Measurements from ENCODE around the gene POLN. TPM values are rescaled to one million over a fixed set of nuclear protein-coding genes. Genes with fewer than 3 reads are reported as not detected.
"Not testable (repeated sequence)": the region's sequence is repeated elsewhere in the genome, so short reads cannot be mapped to it uniquely, and the experiment has no call there.

Gene POLN
- total RNA-seq, 2 donors from 2014 or later = 2.0 to 3.5 TPM

DNA sequence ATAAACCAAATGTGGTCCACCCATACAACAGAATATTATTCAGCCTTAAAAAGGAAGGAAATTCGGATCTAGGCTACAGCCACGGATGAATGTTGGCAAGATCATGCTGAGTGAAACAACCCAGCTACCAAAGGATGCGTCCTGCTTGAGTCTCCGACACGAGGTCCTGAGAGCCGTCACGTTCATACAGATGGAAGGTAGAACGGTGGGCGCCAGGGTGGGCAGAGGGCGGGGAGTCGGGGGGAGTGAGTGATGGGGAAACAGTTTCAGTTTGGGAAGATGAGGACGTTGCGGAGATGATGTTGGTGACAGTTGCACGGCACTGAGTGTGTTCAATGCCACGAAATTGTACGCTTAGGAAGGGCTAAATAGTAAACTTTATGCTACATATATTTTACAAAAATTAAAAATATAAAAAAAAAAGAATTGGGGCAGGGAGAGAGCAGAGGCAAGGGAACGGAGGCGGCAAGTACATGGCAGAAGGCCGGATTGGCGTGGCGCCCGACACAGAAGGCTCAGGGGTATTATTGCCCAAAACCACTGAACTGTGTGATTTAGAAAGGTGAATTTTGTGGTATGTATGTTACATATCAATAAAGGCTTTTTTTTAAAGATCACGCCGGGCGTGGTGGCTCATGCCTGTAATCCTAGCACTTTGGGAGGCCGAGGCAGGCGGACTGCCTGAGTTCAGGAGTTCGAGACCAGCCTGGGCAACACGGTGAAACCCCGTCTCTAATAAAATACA is 34.8 kb upstream of the POLN start:
- no peak for DNase-seq (ENCODE audit: low spot score)
- intact Hi-C loops (cut with DNase I) = no loop called here

GRCh38 chr4:2275546-2276251 is 33.8 kb upstream of the POLN start:
- intact Hi-C loops (cut with DNase I) = no loop called here
- DNase-seq (ENCODE audit: low spot score) = no peak

DNA sequence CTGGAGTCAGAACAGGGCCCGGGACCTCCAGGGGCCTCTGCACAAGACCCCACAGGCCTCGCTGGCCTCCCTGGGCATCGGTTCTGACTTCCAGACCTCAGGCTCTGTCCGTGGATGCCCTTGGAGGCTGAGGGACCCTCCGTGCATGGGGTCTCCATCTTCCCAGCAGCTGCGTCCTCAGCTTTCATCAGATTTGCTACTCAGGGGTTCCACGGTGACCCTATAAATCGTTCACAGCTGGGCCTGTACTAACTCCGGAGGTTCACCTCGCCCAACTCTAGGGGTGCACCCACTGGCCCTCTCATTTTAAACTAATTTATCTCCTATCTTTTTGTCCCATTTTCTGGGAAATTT is 33.1 kb upstream of the POLN start:
- intact Hi-C loops (cut with DNase I); DNase-seq (ENCODE audit: low spot score): not testable (repeated sequence)

DNA sequence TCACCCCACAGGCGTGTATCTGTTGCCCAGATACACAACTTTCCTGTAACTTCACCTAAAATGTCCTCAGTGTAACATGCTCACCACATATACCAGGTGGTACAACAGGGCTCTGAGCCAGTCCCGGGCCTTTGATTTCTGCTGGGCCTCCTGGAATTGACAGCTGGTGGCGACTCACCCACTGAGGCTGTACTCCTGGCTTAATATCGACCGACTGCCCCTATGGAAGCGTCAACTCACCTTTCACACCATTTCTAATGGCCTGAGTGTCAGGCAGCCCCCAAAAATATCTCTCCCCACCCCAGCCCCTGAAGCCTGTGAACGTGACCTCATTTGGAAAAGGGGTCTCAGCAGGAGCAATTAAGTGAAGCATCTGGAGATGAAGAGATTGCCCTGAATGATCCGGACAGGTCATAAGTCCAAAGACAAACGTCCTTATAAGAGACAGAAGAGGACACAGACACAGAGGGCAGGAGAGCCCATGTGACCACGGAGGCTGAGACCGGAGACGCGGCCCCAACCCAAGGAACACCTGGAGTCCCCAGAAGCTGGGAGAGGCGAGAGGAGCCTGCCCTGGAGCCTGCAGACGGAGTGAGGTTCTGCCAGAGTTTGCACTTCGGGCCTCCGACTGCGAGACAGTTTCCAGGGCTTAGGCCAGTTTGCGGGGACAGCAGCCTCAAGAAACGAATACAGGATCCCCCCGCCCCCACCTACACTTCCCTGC is 32.6 kb upstream of the POLN start:
- no peak for DNase-seq (ENCODE audit: low spot score)
- intact Hi-C loops (cut with DNase I) = no loop called here

GRCh38 chr4:2273657-2274319 is 31.9 kb upstream of the POLN start:
- intact Hi-C loops (cut with DNase I) = no loop called here
- DNase-seq (ENCODE audit: low spot score) = no peak

DNA sequence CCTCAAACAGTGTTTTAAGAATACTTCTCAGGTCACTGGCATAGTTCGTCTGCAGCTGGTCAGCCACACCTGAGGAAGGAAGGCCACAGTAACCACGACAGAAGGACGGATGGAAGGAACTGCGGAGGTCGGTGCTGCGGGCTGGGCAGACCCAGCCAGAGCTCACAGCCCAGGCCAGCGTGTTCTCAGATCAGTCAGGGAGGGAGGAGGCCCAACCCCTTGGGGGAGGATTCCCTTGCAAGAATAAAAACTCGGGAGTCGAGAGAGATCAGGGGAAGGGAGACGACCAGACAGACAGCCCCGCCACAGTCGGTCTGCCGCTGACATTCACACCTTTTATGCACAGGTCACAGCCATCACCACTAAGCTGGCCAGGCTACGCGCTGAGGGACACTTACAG is 31.3 kb upstream of the POLN start:
- DNase-seq (ENCODE audit: low spot score) = no peak
- intact Hi-C loops (cut with DNase I) = no loop called here

DNA sequence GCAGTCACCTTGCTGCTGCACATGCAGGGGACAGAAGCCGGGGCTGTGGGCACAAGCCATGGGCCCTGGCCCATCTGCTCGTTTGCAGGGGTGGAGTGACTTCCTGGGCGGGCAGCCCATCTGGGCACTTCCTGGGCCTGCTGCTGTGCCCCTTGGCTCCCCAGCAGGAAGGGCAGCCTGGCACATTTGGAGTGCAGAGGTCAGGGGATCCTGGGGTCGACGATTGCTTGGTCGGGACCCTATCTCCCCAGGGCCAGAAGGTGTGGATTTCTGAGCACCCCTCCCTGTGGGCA is 30.9 kb upstream of the POLN start:
- no peak for DNase-seq (ENCODE audit: low spot score)
- intact Hi-C loops (cut with DNase I) = no loop called here

GRCh38 chr4:2272026-2272827 is 30.3 kb upstream of the POLN start:
- intact Hi-C loops (cut with DNase I) = no loop called here
- no peak for DNase-seq (ENCODE audit: low spot score)

GRCh38 chr4:2271279-2272025 is 29.5 kb upstream of the POLN start:
- DNase-seq (ENCODE audit: low spot score) = no peak
- intact Hi-C loops (cut with DNase I) = no loop called here

GRCh38 chr4:2270341-2271165 is 28.6 kb upstream of the POLN start:
- intact Hi-C loops (cut with DNase I) = no loop called here
- no peak for DNase-seq (ENCODE audit: low spot score)

DNA sequence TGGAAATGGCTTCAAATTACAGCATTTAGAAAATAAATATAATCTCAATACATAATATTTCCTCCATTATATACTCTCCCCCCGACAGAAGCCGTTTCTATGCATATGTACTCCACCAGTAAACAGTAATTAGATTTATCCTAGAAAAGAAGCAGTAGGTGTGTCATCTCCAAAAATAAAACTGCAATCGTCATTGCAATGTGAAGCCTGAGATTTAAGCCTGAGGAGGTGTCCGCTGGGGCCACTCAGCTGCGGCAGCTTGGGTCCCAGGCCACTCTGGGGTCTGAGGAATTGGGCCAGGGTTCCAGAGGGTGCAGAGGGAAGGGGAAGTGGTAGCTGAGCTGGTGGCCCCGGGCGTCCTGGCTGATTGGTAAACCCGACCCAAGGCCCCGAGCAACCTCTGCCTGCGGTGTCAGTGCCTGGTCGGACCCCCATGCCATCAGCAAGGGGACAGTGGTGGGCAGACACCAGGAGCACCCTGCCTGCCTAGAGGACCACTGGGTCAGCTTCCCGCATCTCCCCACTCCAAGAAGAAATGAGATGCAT is 27.8 kb upstream of the POLN start:
- intact Hi-C loops (cut with DNase I) = loop anchor here in 1 of 2 donors (10.0 kb wide), 1 partner anchor 145 kb away; the partner anchor contains the start of genes CFAP99 and ZFYVE28
- no peak for DNase-seq (ENCODE audit: low spot score)

DNA sequence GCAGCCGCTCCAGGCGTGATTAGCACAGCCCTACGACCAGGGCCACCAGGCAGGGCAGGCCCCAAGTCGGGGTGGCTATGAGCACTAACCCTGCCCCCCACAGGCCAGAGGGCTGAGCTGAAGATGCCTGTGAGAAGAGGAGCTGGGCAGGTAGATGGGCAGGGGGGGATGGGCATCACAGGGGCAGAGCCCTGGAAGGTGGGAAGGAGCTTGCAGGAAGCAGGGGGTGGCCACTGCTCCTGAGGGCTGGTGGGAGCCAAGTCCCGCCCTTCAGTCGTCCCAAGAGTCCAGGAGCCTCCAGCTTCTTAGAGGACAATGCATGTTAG is 27.2 kb upstream of the POLN start:
- no peak for DNase-seq (ENCODE audit: low spot score)
- intact Hi-C loops (cut with DNase I) = loop anchor here in 1 of 2 donors (10.0 kb wide), 1 partner anchor 146 kb away; the partner anchor contains the start of genes CFAP99 and ZFYVE28

GRCh38 chr4:2268357-2269205 is 26.7 kb upstream of the POLN start:
- intact Hi-C loops (cut with DNase I) = loop anchor here in 1 of 2 donors (10.0 kb wide), 1 partner anchor 146 kb away; the partner anchor contains the start of genes CFAP99 and ZFYVE28
- DNase-seq (ENCODE audit: low spot score) = no peak

DNA sequence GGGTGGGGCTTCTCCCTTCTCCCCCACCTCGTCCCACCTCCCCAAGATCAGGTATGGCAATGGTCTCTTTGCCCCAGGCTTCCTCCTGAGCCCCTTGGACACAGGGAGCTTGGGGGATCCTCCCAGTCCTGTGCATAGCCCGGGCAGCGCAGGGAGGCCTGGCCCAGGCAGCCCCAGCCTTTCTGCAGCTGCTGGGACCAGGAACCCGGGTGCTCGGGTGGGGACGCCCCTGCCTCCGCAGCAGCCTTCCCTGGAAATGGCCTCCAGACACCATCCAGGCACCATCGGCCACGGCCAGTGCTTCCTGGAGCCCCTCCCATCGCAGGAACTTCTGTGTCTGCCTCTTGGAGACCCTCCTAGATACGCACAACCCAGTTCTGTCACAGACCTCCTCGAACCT is 25.9 kb upstream of the POLN start:
- intact Hi-C loops (cut with DNase I) = loop anchor here (2.0 to 10.0 kb wide), 2 partner anchors 39 to 147 kb away; partner anchors contain the start of genes CFAP99 (in 1 of the 2) and ZFYVE28 (in 1 of the 2)
- no peak for DNase-seq (ENCODE audit: low spot score)

- intact Hi-C loops (cut with DNase I) = loop anchor here (2.0 to 10.0 kb wide), 2 partner anchors 39 to 147 kb away; partner anchors contain the start of genes CFAP99 (in 1 of the 2) and ZFYVE28 (in 1 of the 2)
- no peak for DNase-seq (ENCODE audit: low spot score)
Observed at GRCh38 chr4:2267320-2267811, 25.4 kb upstream of the POLN start.

DNA sequence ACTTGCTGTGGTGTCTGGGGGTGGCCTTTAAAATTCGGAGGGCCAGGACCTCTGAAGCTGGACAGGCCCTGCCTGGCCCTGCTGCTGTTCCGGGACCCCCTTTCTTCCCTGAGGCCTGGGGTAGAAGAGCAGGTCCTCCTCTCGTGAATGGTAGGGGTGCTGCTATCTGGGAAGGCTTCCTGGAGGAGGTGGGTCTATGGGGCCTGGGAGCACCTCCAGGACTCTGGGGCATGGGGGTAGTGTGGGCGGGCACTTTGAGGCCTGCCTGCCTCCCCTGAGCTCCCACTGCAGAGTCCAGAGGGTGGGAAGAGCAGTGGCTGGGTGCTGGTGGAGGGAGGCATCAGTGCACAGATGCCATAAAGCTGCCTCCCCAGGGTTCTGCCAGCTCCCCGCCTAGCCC is 24.9 kb upstream of the POLN start:
- intact Hi-C loops (cut with DNase I) = loop anchor here (2.0 to 10.0 kb wide), 2 partner anchors 38 to 148 kb away; partner anchors contain the start of genes CFAP99 (in 1 of the 2) and ZFYVE28 (in 1 of the 2)
- DNase-seq (ENCODE audit: low spot score) = no peak
